Measurements from ENCODE around the gene MYH9.

DNA sequence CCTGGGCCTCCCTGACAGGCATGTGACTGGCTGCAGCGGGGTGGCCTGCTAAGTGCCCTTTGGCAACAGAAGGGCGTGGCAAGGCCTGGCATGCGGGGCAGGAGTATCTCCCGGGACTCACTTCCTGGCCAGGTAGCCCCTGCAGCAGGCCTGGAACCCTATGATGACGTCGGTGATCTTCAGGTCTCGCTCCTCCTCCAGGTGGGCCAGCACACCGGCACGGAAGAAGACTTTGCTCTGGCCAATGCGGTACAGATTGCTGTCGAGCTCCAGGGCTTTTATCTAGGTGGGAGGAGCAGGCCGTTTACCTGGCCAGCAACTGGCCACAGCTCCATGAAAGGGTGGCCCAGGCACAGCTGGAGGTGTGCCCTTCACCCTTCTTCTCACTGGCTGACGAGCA is 83.9 kb downstream of the MYH9 start:
- no peak for TF ChIP-seq CTCF (IDR thresholded peaks at IDR 0.05; ENCODE audit: low read length)
- TF ChIP-seq EZH2 (IDR thresholded peaks at IDR 0.05; ENCODE audit: borderline replicate concordance, low read length), result no peak

All from OCI-LY1 (cell line).